ENCODE measurements around the gene HS3ST1.

HS3ST1 gene
- 1.1 to 50.6 (median 16.6) reads per million in 17 experiments for total RNA-seq

DNA sequence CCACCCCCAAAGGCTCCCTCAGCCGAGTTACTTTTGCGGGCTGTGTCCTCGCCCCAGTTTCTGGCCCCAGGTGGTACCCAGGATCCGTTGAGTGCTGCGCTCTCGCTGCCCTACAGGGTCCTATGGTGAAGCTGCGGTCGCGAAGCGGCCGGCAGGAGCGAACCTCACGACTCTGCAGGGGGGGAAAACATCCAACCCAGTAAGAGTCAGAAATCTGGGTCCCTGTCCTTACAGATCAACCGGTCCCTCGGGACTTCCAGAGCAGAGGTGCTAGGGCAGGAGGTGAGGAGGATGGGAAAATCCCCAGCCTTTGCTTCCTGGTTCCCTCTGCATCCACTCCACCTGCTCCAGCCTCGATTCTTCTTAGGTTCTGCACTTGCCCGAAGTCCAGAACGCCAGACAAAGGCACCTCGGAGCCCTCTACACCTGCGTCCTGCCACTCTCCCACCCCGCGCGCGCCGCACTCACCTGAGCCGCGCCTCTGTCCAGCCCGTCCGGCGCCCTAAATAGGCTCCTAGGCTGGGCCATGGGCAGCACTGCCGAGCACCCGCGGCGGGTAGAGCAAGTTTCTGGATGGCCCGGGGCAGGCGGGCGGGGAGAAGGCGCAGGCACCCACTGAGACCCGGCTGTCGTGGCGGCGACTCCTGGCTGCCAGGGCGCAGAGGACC, at the start of gene HS3ST1:
Gene HS3ST1 (minus strand): TSS at position 664 of the 668 bp plus-strand sequence. CDS start 28,889 bp downstream, outside the sequence.
- DNase-seq, result peak in 2 of 4 experiments; percentile 18 to 27

DNA sequence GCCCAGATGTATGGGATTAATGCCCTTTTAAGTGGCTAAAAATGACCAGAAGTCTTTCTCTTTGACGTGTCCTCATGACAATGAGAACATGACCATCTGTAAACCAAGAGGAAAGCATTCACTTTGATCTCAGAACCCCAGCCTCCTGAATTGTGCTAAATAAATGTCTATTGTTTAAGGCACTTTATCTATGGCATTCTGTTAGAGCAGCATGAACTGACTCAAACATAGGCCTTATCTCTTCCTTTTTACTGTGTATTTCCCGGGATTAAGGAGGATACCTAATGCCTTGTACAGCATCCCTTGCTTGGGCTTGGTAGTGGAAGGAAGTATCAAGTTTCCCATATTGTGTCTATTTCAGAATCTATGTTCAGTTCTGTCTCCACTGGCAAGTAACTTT, 47.2 kb upstream of the HS3ST1 start:
- no peak for DNase-seq

DNA sequence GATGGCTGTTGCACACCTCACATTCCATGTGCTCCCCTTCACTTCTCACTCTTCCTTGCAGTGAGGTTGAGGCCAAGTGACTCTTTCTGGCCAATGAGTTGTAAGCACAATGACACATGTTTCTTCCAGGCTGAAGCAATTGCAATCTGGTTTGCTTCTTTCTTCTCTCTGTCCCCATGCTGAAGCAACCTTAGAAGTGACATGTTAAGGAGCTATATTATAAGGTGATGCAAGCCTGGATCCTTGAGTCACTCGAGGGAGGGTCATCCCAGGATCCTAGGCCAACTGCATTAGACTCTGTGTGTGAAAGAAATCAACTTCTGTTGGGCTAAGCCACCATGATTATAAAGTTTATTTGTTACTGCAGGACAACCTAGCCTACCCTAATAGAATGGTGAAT, 45.5 kb upstream of the HS3ST1 start:
- peak in 2 of 4 experiments; percentile 41 to 44 for DNase-seq

DNA sequence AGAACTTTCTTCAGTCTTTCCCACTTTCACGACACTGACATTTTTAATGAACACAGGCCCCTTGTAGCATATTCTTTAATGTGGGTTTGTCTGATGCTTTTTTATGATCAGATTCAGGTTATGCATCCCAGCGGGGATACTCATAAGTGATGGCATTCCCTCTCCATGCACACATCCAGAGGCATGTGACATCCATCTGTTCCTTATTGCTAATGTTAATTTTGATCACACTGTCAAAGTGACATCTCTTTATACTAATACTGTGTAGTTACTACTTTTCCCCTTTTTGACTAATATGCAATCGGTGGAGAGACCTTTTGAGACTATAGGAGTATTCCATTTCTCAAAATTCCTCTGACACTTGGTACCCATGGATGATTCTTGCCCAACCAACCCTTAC, 43.8 kb upstream of the HS3ST1 start:
- DNase-seq, result no peak

DNA sequence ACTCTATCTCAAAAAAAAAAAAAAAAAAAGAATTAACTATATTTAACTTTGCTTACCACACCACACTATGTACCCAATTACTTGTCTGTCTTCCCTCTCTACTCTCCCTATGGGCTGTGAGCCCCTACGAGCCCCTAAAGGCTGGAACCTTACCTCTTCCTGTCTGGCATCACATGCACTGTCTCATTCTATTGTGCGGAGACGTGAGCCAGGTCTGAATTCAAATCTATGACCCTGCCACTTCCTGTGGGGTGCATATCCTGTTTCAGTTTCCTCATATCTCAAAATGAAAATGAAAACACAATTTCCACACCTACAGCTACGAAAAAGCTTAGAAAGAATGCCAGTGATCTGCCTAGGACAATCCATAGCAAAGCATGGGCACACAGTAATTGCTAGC, 42.9 kb upstream of the HS3ST1 start:
- peak; percentile 55 to 72 (median 62) for DNase-seq

DNA sequence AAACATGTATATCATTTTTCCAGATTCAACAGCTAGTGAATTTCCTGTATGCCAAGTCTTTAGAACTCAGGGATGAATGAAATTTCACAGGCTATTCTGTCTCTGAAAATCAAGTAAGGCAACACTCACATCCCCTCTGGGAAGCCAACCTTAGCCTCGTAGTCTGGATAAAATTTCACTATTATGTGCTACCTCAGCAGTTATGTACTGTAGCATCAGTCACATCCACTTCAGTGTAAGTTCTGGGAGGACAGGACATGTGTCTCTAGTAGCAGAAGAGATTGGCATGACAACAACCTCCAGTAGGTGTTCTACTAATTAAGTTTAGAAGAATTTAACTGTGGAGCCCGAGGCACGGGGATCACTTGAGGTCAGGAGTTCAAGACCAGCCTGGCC, 42.4 kb upstream of the HS3ST1 start:
- DNase-seq, result no peak

DNA sequence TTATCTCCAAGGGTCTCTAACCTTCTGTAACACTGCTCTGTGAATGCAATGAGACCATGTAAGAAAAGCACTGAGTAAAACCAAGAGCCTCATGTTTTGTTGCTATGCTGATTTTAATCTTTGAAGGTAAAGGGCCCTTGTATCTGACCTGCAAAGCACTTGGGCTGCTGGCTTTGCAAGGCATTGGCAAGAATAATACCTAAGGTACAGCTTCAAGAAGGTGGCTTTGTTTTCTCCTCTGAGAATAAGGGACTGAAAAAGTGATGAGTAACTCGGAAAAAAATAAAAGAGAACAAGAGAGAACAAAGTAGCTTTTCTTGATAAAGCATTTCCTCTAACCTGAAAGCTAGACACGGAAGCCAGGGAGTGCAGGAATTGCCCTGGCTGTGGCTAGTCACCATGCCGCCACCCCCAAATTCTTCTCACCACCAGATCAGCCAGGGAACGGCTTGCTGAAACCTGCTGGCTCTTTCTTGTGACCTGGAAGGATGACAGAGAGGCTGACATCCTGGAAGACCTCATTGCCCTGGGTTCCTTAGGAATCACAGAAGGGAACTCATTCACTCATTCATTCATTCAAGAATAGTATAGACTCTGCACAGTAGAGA, 41.8 kb upstream of the HS3ST1 start:
- DNase-seq, result no peak

DNA sequence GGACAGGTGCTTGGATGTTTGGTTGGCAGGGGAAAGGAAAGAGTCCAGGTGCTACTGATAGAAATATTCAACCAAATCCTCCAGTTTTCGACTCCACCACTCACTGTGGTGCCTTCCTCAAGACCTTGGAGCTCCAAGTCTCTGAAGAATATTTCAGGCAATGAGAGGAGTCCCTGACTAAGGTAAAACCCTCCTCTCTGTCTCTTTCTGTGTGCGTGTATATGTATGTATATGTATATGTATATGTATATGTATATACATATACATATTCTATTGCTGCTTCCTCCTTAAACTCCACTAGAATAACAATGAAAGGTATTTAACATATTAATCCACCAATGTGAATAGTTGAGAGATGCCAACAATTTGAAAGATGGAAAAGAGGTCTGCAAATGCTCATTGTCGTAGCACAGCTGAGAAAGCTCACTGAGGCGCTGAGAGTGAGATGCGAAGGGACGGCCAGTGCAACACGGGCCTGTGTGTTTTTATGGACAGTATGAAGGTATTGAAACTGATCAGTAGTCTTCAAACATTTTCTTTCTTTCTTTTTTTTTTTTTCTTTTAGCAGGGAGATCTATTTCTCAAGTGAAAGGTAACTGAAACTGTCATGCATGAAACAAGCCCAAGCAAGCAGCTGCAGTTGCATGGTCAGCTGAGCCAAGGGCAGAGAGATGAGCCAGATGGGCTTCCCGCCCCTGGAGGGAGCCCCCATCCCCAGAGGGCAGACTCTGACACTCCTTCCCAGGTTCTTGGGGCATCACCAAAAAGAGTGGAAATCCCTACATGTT, 41.1 kb upstream of the HS3ST1 start:
- DNase-seq, result no peak

DNA sequence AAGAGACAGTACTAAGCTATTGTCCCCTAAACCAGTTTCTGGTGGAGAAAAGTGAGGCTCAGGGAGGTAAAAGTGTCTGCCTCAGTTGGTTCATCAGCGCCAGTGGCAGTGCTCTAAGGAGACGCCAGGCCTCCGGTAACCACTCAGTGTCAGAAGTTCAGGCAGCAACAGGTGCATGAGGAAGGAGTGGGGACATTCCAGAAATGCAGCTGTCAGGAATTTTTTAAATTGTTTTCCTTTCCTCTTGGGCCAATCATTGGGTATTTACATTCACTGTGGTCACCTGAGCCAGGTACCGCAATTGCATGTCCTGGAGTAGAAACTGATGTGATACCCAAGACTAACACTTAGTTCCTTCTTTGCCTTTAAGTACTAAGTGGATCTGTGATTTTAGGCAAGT, 40.2 kb upstream of the HS3ST1 start:
- no peak for DNase-seq

DNA sequence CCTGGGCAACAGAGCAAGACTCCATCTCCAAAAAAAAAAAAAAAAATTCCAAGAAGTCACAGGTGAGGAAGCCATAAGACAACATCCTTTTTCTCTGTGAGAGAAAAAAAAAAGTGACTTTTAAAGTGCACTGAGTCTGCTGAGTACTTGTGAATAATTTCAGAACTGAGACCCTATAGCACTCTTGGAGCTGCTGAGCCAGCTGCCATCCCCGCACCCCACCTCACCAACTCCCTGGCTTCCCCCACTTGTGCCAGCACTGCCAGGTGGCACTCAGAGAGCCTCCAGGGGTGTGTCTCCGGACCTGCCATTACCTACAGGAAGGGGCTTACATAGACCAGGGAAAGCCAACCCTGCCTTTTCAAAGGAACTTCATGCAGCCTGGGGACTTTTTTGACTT, 39.2 kb upstream of the HS3ST1 start:
- no peak for DNase-seq

DNA sequence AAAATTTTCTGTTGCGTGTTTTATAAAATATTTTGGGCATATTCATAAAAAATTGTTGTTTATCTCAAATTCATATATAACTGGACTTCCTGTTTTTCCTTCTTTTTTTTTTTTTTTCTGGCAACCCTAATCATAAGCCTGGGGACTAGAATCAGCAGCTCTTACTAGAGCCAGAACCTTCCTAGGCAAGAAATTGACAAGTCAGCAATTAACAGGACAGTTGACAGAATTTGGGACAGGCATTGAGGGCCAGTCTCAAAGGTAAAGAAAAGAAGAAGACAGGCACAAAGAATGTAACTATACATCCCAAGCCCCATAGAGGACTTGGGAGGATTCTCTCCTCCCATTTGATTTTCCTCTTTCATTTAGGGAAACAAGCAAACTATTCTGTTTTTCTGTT, 35.0 kb upstream of the HS3ST1 start:
- no peak for DNase-seq

DNA sequence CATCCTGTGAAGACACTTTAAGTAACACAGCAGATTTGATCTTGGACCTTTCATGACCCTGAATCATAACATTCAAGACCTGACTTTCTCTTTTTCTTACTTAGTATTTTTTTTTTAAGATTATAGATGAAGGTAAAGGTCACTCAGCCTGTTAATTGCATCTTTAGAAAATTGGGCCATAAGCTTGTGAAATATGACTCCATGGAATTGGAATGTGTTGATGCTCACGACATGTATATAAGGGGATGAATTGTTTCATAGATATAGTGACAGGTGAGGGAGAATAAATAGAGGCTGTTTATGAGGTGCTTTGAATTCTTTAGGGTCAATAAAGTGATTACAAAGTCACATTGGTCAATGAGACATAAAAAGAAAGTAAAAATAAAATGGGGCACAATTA, 27.7 kb upstream of the HS3ST1 start:
- DNase-seq, result no peak

DNA sequence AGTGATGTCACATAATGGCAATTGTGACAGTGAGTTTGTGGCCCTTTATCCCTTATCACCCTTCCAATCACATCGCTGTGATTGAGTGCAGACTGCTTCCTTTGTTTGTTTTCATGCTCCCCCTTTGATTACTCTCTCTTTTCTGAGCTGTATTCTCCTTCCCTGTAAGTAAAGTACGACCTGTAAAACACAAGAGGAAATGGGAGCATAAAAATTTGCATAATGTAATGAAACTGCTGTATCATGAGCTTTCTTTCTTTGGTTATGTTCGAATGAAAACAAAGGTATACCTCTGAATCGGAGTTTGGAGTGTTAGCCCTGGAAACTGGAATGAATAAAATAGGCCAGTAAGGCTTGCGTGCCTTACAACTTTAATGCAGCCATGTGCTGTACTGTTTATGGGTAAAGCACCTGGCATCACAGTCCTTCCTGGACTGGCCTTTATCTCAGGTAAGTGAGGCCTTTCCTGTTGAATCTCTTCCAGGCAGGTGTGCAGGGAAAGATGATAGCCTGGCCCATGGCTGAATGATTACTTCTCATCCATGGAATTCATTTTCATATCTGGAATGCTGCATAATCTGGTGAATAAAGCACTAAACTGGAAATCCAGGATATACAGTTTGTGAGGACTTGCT, 26.6 kb upstream of the HS3ST1 start:
- no peak for DNase-seq

DNA sequence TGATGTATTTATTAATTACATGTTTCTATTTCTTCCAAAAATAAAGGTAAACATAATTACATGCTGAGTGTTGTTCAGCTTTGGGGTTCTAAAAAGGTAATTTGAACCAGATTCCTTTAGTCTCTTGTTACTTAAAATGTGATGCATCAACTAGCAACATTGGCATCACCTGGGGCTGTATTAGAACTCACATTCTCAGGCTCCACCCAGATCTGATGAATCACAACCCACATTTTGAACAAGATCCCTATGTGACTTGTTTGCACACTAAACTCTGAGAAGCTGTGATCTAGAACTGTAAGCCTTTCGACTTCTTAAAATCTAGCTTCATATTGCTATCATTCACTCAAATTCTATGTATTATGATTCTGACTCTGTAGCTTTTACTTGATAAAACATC, 23.0 kb upstream of the HS3ST1 start:
- no peak for DNase-seq

DNA sequence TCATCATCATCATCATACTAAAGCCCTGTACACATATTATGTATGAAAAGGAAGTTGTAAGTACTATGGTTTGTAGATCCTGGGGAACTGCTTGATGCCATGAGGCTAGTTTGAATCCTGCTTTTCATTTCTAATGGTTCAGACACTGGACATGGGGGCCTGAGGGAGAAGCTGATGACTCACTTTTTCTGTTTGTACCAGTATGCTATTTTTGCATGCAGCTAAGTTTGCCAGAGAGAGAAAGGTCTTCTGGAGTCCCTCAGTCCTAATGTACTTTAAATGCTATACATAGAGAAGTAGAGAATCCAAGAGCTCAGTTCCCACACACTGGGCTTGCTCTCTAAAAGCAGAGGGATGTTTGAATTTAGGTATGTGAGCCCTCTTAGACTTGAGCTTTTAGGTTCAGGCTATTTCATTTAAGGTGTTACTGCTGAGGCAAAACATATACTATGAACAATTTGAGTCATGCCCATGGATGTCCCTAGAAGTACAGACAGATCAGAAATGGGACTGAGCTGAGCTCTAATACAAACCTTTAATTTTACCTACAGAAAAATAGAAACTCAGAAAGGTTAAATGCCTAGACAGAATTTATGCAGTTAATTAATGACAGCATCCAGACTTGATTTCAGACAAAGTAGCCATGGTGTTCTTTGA, 17.6 kb upstream of the HS3ST1 start:
- peak in 2 of 4 experiments; percentile 15 to 31 for DNase-seq

DNA sequence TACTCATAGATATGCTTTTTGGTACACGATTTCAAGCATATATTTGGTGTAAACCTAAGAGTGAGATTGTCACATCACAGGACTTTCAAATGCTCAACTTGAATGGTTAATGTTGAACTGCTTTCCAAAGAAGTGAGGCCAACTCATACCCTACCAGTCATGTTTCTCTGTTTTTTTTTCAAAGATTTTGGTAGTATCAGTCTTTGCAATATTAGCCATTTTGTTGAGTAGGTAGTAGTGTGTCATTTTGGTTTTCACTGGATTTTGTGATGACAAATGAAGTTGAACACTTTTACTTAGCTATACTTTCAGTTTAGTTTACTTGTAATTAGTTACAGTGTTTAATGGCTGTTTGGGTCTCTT, 12.5 kb upstream of the HS3ST1 start:
- no peak for DNase-seq

DNA sequence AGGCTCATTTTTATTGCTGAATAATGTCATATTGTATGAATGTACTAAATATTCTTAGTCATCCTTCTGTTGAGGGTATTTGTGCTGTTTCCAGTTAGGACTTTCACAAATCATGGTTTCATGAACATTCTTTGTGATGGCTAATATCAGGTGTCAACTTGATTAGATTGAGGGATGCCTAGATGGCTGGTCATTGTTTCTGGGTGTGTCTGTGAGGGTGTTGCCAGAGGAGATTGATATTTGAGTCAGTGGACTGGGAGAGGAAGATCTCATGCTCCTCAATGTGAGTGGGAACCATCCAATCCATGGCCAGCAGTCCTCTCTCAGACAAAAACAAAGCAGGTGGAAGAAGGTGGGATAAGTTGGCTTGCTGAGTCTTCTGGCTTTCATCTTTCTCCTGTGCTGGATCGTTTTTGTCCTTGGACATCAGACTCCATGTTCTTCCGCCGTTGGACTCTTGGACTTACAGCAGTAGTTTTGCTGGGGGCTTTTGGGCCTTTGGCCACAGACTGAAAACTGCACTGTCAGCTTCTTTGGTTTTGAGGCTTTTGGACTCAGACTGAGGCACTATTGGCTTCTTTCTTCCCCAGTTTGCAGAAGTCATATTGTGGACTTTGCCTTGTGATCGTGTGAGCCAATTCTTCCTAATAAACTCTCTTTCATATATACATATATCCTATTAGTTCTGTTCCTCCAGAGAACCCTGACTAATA, 11.9 kb upstream of the HS3ST1 start:
- peak in 3 of 4 experiments; percentile 34 to 64 (median 35) for DNase-seq

DNA sequence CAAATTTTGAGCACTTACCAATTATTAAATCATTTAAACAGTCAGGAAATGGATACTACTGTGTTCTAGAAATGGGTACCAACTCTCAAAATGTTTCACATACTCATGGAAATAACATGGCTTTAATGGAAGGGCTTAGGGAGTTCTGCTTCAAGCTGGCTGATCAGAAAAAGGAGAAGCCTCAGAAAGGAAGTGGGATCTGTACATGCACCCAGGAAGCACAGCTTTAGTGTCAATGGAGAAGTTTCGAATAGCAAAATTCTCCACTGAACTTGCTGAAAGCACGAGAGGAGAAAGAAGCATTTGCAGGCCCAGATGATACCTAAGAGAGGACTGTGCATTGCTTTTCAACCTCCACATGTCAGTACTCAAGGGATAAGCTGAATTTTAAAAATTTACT, 11.1 kb upstream of the HS3ST1 start:
- peak; percentile 61 to 89 (median 80) for DNase-seq

DNA sequence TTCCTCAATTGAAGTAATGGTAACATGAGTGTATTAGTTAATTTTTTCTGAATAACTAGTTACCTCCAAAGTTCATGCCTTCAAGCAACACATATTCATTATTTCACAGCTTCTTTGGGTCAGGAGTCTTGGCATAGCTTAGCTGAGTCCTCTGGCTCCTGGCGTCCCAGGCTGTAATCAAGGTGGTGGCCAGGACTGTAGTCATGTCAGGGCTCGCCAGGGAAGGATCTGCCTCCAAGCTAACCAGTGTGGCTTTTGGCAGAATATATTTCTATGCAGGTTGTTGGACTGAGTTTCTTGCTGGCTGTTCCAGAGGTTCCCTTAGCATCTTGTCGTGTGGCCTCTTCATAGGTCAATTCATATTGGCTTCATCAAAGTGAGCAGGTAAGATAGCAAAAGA, 10.0 kb upstream of the HS3ST1 start:
- no peak for DNase-seq

DNA sequence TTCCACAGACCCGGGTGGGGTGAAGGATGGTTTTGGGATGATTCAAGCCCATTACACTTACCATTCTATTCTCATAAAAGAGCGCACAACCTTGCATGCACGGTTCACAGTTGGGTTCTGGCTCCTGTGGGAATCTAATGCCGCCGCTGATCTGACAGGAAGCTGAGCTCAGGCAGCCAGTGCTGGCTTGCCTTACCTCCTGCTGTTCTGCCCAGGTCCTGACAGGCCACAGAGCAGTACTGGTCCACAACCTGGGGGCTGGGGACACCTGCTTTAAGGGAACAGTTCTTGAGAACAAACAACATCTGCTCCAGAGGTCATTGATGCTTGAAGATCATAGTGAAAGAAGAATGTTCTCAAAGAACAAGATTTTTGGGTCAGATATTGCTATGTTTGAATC, 8.0 kb upstream of the HS3ST1 start:
- no peak for DNase-seq

DNA sequence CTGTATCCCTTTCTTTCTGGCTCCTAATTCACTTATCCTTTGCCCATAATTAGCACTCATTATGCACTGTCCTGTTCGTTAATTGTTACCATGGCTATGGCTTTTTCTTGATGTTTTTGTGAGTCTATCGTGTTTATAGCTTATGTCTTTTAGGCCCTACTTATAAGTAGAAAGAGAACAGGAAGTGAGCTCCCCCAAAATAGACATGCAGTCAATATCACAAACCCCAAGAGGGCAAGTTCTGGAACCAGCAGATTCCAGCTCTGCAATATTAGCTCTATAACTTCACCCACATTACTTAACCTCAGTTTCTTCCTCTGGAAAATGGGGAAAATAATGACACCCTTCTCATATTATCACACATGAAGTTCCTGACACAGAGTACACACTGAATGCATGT, 7.4 kb upstream of the HS3ST1 start:
- DNase-seq, result no peak

DNA sequence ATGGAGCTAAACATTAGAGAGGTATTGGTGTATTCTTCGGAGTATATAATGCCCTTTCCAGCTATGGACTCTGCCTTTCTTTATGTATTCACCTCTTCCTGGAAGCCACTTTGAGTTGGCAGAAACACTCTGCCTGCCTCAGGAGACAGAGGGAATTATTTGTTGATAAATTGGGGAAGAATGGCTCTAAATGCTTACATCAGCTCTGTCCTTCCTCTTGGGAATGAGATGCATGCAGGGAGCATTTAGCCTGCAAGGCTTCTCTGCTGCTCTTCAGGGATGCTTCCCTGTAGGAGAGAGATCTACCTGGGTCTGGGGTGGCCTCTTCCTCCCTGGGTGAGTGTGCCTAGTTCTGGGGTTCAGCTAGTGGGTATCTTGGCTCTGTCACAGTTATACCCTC, 6.9 kb upstream of the HS3ST1 start:
- DNase-seq, result no peak

Data from suppressor macrophage (primary cell).